Bronchial epithelial cell (primary cell): ENCODE data around the gene CIC. TPM values are rescaled to one million over a fixed set of nuclear protein-coding genes. Genes with fewer than 3 reads are reported as not detected.

Experiments
- DNase-seq: peaks from one replicate; pipeline ENCODE4 v3.0.0-alpha.2; 2010; ENCODE audit warnings: low read depth
- FAIRE-seq: peaks from 2 replicates; lab custom pipeline; 2011; peaks lifted over from hg19 to GRCh38; lab: Jason Lieb, UNC
- H3K27me3 ChIP-seq: 2 replicates; pipeline ENCODE4 v1.5.1; 2011; ENCODE audit warnings: low read length; ENCODE audit not compliant: control insufficient read depth, insufficient read depth
- H3K36me3 ChIP-seq: 2 replicates; pipeline ENCODE4 v1.5.1; 2011; ENCODE audit warnings: low read length; ENCODE audit not compliant: control insufficient read depth, insufficient read depth
- H3K4me3 ChIP-seq: 2 replicates; pipeline ENCODE4 v1.5.1; 2011; ENCODE audit warnings: mild to moderate bottlenecking, low read depth, low read length, control low read depth
- CTCF ChIP-seq: IDR thresholded peaks from 2 replicates; pipeline ENCODE4 v1.5.1; 2011; ENCODE audit warnings: mild to moderate bottlenecking, moderate library complexity, low read length, control low read depth, inconsistent platforms; ENCODE audit not compliant: insufficient read depth, severe bottlenecking
- total RNA-seq: library from RNA; depleted of rRNA; stranded (reverse); fragments of >200 nt; gene quantifications from 2 replicates; pipeline ENCODE4 v1.2.1, GENCODE V29; 2014

The CIC gene
- total RNA-seq, 1 donor from 2014 or later, result 7.1 TPM

- H3K36me3 ChIP-seq, result peaks cover 3% of the 10 kb centered on the region
- H3K4me3 ChIP-seq, result no peak overlapping the region
- TF ChIP-seq CTCF, result no peak
- FAIRE-seq, result no peak
- H3K27me3 ChIP-seq, result no peaks in the 10 kb centered on the region
- DNase-seq, result no peak
Observed at GRCh38 chr19:42332059-42332458, 63.0 kb downstream of the CIC start.

GRCh38 chr19:42333018-42333417 is 64.0 kb downstream of the CIC start:
- no peaks in the 10 kb centered on the region for H3K27me3 ChIP-seq
- no peak for DNase-seq
- no peak for TF ChIP-seq CTCF
- H3K4me3 ChIP-seq, result no peak overlapping the region
- peaks cover 3% of the 10 kb centered on the region for H3K36me3 ChIP-seq
- peak; percentile 76 for FAIRE-seq

- H3K4me3 ChIP-seq, result no peak overlapping the region
- TF ChIP-seq CTCF, result no peak
- DNase-seq (no peak), FAIRE-seq (no peak)
- H3K27me3 ChIP-seq, result no peaks in the 10 kb centered on the region
- peaks cover 3% of the 10 kb centered on the region for H3K36me3 ChIP-seq
Observed at GRCh38 chr19:42333975-42334696, 65.1 kb downstream of the CIC start.

- no peak for TF ChIP-seq CTCF
- Histone ChIP-seq H3K4me3 (no peak overlapping the region), H3K36me3 (peaks cover 3% of the 10 kb centered on the region), H3K27me3 (no peaks in the 10 kb centered on the region)
- no peak for FAIRE-seq
- no peak for DNase-seq
Observed at GRCh38 chr19:42334697-42335373, 65.8 kb downstream of the CIC start.

- no peaks in the 10 kb centered on the region for H3K27me3 ChIP-seq
- peaks cover 3% of the 10 kb centered on the region for H3K36me3 ChIP-seq
- no peak for DNase-seq
- H3K4me3 ChIP-seq, result no peak overlapping the region
- FAIRE-seq, result no peak
- TF ChIP-seq CTCF, result no peak
Observed at GRCh38 chr19:42335374-42335936, 66.4 kb downstream of the CIC start.
